ENCODE measurements around the gene LGALS16.
"Not testable (repeated sequence)": the region's sequence is repeated elsewhere in the genome, so short reads cannot be mapped to it uniquely, and the experiment has no call there.

The LGALS16 gene, protein sequence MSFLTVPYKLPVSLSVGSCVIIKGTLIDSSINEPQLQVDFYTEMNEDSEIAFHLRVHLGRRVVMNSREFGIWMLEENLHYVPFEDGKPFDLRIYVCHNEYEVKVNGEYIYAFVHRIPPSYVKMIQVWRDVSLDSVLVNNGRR

DNA sequence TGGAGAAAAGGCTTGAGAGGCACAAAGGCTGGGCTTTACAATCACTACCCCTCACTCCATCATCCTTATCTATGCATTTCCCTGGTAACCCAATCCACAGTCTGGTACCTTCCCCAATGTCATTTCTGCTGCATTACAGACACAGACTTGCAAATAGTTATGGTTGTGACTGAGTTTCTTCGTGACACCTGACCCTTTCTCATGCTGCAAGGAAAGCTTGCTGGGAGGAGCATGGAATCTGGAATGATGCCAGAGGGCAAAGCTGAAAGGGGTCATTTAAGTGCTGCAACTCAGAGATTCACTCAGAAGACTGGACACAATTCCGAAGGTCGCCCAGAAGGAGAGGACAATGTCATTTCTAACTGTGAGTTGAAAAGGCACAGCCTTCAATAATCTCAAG lies at the start of gene LGALS16:
Gene LGALS16 (plus strand): TSS at position 301 of the 400 bp plus-strand sequence. CDS start 49 bp downstream, at position 350.
- TF ChIP-seq, protein P1, sequence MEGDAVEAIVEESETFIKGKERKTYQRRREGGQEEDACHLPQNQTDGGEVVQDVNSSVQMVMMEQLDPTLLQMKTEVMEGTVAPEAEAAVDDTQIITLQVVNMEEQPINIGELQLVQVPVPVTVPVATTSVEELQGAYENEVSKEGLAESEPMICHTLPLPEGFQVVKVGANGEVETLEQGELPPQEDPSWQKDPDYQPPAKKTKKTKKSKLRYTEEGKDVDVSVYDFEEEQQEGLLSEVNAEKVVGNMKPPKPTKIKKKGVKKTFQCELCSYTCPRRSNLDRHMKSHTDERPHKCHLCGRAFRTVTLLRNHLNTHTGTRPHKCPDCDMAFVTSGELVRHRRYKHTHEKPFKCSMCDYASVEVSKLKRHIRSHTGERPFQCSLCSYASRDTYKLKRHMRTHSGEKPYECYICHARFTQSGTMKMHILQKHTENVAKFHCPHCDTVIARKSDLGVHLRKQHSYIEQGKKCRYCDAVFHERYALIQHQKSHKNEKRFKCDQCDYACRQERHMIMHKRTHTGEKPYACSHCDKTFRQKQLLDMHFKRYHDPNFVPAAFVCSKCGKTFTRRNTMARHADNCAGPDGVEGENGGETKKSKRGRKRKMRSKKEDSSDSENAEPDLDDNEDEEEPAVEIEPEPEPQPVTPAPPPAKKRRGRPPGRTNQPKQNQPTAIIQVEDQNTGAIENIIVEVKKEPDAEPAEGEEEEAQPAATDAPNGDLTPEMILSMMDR (conservative IDR thresholded peaks at IDR 0.05): no peak
- no peak within 1 kb of the TSS for H3K27ac ChIP-seq

DNA sequence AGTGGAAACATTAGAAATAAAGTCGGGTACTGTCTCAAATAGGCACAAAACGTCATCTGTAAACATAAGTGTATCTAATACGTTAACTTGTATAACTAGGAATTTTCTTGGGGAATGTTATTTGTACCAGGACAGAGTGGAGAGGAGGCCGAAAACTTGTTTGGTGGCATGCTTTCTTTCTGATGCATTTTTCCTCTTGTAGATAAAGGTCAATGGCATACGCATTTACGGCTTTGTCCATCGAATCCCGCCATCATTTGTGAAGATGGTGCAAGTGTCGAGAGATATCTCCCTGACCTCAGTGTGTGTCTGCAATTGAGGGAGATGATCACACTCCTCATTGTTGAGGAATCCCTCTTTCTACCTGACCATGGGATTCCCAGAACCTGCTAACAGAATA lies 48.7 kb upstream of the LGALS16 start:
- TF ChIP-seq, protein P1 (conservative IDR thresholded peaks at IDR 0.05): no peak
- no peak overlapping the region for H3K27ac ChIP-seq

DNA sequence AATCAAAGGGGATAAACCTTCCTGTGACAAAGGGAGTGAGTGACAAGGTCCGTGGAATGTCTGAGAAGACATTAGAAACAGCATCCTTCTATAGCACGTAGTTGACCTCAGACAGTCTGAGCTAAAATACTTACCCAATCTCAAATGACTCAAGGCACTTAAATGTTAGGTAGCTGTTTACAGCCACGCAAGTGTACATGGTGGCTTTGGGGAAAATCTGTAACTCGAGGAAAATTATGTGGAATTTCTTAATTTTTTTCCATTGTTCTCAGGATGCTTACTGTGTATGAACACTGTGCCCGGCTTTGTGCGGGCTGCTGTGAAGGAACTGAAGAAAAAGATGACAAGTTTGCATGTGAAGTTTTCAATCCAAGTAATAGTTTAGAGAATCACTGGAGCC lies 48.2 kb upstream of the LGALS16 start:
- H3K27ac ChIP-seq: no peak overlapping the region
- TF ChIP-seq, protein P1 (conservative IDR thresholded peaks at IDR 0.05): no peak

DNA sequence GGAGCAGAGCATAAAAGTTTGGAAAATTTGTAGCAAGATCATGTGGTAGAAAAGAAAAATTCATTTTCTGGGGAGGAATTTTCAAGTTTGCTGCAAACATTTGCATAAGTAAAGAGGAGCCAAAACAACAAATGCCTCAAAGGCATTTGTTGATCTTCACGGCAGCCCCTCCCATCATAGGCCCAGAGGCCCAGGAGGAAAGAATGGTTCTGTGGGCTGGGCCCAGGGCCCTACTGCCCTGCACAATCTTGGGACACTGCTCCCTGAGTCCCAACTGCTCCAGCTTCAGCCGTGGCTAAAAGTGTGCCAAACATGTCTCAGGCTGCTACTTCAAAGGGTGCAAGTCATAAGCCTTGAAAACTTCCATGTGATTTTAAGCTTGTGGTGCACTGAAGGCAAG lies 42.1 kb upstream of the LGALS16 start:
- H3K27ac ChIP-seq: no peak overlapping the region
- TF ChIP-seq, protein P1 (conservative IDR thresholded peaks at IDR 0.05): no peak

DNA sequence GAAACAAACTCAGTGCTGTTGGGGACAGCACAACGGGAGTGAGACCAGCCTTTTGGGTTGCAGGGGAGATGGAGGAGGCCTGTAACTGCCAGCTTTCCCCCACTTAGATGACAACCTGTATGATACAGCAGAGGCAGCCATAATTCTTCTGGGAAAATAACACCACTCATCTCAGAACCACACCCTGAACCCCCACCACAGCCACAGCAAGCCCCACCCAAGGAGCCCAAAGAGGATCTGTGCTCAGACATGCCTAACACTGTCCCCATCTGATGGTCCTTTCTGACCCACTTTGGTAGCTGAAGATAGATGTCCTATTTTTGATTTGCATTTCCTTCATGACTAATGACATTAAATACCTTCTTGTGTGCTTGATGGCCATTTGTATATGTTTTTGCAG lies 38.0 kb upstream of the LGALS16 start:
- TF ChIP-seq, protein P1 (conservative IDR thresholded peaks at IDR 0.05): no peak
- no peak overlapping the region for H3K27ac ChIP-seq

DNA sequence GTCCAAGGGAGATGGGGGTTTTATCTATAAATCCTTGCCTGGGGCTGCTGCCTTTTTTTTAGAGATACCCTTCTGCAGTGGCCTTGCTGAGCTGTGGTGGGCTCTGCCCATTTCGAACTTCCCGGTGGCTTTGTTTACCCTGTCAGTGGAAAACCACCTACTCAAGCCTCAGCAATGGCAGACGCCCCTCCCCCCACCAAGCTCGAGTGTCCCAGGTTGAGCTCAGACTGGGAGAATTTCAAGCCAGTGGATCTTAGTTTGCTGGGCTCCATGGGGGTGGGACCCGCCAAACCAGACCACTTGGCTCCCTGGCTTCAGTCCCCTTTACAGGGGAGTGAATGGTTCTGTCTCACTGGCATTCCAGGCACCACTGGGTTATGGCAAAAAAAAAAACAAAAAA lies 31.8 kb upstream of the LGALS16 start:
- TF ChIP-seq, protein P1 (conservative IDR thresholded peaks at IDR 0.05): no peak
- no peak overlapping the region for H3K27ac ChIP-seq

DNA sequence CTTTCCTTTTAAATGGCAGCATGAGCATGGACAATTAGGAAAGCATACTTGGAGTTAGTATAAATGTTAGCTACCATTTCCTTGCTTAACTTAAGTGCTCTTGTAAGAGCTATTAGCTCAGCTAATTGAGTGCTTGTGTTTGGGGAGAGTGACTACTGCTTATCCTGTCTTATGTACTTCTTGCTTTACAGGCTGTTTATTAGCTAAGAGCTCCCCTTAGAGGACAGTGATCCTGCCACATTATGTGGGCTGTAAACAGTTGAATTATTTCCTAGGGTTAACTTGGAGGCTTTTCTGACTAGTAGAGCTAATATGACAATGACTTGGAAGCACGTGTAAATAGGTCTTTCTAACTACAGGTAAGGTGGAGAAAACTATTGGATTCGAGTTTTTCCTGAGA lies 28.1 kb upstream of the LGALS16 start:
- TF ChIP-seq, protein P1 (conservative IDR thresholded peaks at IDR 0.05): peak; percentile 47; the same call in 1 of the 2 replicates
- H3K27ac ChIP-seq: not testable (repeated sequence)
